Uterus (tissue), 2 donors: Measurements from ENCODE around the gene RPL10.

Experiments
- POLR2A ChIP-seq, 2 donors: fragments of 450-650 bp; IDR thresholded peaks; one replicate each; pipeline ENCODE4 v1.6.1; 2016; ENCODE audit warnings: antibody characterized with exemption in 2 of 2, mild to moderate bottlenecking in 1 of 2, moderate library complexity in 1 of 2
- TF ChIP-seq, protein P1 (sequence below), 4 experiments: fragments of 200-600 bp in 2 of 4; fragments of 450-650 bp in 2 of 4; sonication (generic) in 2 of 4; IDR thresholded peaks; one replicate each; pipeline ENCODE4 v1.5.1; 2016 to 2019; ENCODE audit warnings: antibody characterized with exemption in 4 of 4, mild to moderate bottlenecking in 2 of 4, moderate library complexity in 1 of 4

DNA sequence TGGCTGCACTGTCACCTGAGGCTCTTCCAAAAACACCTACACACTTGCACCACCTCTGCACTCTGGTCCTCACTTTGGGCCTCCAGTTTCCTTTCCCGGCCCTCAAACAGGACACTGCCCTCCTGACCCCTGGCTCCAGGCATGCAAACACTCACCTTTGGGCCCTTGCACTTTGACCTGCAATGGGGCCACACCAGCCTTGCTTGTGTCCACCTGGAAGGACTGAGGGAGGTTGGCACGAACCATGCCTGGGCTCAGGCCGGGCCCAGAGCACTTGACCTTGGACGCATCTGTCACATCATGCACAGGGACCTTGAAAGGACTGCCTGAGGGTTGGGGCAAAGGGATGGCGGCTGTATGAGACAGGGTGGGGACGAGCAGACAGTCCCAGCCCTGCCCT, 39.3 kb upstream of the RPL10 start:
- TF ChIP-seq, protein P1, sequence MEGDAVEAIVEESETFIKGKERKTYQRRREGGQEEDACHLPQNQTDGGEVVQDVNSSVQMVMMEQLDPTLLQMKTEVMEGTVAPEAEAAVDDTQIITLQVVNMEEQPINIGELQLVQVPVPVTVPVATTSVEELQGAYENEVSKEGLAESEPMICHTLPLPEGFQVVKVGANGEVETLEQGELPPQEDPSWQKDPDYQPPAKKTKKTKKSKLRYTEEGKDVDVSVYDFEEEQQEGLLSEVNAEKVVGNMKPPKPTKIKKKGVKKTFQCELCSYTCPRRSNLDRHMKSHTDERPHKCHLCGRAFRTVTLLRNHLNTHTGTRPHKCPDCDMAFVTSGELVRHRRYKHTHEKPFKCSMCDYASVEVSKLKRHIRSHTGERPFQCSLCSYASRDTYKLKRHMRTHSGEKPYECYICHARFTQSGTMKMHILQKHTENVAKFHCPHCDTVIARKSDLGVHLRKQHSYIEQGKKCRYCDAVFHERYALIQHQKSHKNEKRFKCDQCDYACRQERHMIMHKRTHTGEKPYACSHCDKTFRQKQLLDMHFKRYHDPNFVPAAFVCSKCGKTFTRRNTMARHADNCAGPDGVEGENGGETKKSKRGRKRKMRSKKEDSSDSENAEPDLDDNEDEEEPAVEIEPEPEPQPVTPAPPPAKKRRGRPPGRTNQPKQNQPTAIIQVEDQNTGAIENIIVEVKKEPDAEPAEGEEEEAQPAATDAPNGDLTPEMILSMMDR (IDR thresholded peaks at IDR 0.05) = no peak
- no peak for TF ChIP-seq POLR2A (IDR thresholded peaks at IDR 0.05)
